A673 (cell line): ENCODE data around the gene WIPF1. TPM values are rescaled to one million over a fixed set of nuclear protein-coding genes. Genes with fewer than 3 reads are reported as not detected.

Experiments used
- BruUV-seq: library from RNA; stranded (reverse); fragments of 400-500 nt; replicated peaks from 2 replicates; lab custom pipeline; 2021; lab: Mats Ljungman, UMichigan
- CTCF ChIA-PET: fragments of 300-600 bp; sonication (Branson Sonifier 250); formaldehyde crosslinking; loops from one replicate; lab custom pipeline; 2022; ENCODE audit warnings: antibody characterized with exemption; lab: Charles Lee
- POLR2A ChIA-PET: fragments of 300-600 bp; sonication (Branson Sonifier 250); formaldehyde crosslinking; loops from one replicate; lab custom pipeline; 2022; ENCODE audit warnings: antibody characterized with exemption; ENCODE audit not compliant: low non-redundant PET; lab: Charles Lee
- DNase-seq: peaks from one replicate; pipeline ENCODE4 v3.0.0-alpha.2; 2015; ENCODE audit warnings: low spot score
- H3K27ac ChIP-seq: fragments of 200-600 bp; sonication (generic); 2 replicates; pipeline ENCODE4 v1.5.1; 2016; ENCODE audit warnings: mixed run types, low read depth, mild to moderate bottlenecking, mixed read lengths, antibody characterized with exemption, low read length; ENCODE audit not compliant: poor library complexity, severe bottlenecking
- H3K27me3 ChIP-seq: fragments of 200-600 bp; sonication (generic); replicated peaks from 2 replicates; pipeline ENCODE4 v1.6.1; 2017; ENCODE audit warnings: mixed run types, low read depth, mild to moderate bottlenecking, mixed read lengths, antibody characterized with exemption, low read length; ENCODE audit not compliant: insufficient read depth, poor library complexity
- H3K36me3 ChIP-seq: fragments of 200-600 bp; sonication (generic); 2 replicates; pipeline ENCODE4 v1.6.1; 2016; ENCODE audit warnings: mixed run types, mild to moderate bottlenecking, mixed read lengths, antibody characterized with exemption, low read length; ENCODE audit not compliant: insufficient read depth, poor library complexity, severe bottlenecking
- H3K4me1 ChIP-seq: fragments of 200-600 bp; sonication (generic); 2 replicates; pipeline ENCODE4 v1.6.1; 2017; ENCODE audit warnings: mixed run types, mild to moderate bottlenecking, mixed read lengths, antibody characterized with exemption, low read length; ENCODE audit not compliant: insufficient read depth, poor library complexity, severe bottlenecking
- H3K4me3 ChIP-seq: fragments of 200-600 bp; sonication (generic); 2 replicates; pipeline ENCODE4 v1.5.1; 2016; ENCODE audit warnings: low read depth, mixed run types, mild to moderate bottlenecking, mixed read lengths, low read length; ENCODE audit not compliant: poor library complexity, severe bottlenecking
- H3K9me3 ChIP-seq: fragments of 200-600 bp; sonication (generic); 2 replicates; pipeline ENCODE4 v1.6.1; 2016; ENCODE audit warnings: mixed run types, low read depth, mild to moderate bottlenecking, mixed read lengths, antibody characterized with exemption, low read length; ENCODE audit not compliant: poor library complexity, severe bottlenecking
- EZH2 ChIP-seq: fragments of 200-600 bp; sonication (generic); IDR thresholded peaks from 2 replicates; pipeline ENCODE4 v1.6.1; 2017; ENCODE audit warnings: borderline replicate concordance, low read depth, mild to moderate bottlenecking, mixed read lengths, antibody characterized with exemption, low read length; ENCODE audit not compliant: poor library complexity, severe bottlenecking
- intact Hi-C: fragments of 100-400 bp; cut with micrococcal nuclease; formaldehyde crosslinking; loops from one replicate; pipeline ENCODE4 v1.10.0; 2022; ENCODE audit not compliant: unreplicated experiment
- total RNA-seq: library from RNA; stranded (reverse); gene quantifications from 2 replicates; pipeline ENCODE4 v1.2.3, GENCODE V29; 2021
- TF ChIP-seq, protein P1 (sequence below): fragments of 300-800, 200-600 bp; sonication (generic); conservative IDR thresholded peaks from 2 replicates; pipeline ENCODE4 v1.5.1; 2017; ENCODE audit warnings: low read depth, mild to moderate bottlenecking, antibody characterized with exemption, low read length, moderate library complexity, mixed read lengths

WIPF1 gene
- total RNA-seq, 1 experiment from 2014 or later: 1.1 TPM

DNA sequence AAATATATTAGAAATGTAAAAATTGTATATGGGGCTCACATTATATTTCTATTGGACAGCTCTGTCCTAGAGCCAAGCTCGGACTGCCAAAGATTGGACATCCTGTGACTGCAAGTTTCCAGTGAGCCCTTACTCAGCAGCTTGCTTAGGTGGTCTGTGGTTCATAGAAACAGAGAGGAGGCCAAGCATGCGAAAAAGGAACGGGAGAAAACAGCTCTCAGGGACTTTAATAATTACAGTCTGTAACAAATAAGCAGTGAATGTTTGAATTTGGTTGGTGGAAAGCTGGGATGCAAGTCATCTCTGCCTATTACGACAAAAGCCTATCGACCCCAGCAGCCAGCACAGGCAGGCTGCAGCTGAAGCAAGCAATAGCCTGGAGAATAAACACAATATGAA lies 35.6 kb downstream of the WIPF1 start:
- no peak overlapping the region for H3K4me3 ChIP-seq
- no peaks in the 10 kb centered on the region for H3K4me1 ChIP-seq
- ChIA-PET CTCF (no interaction called here), POLR2A (no interaction called here)
- DNase-seq: no peak
- intact Hi-C loops: no loop called here
- BruUV-seq: no TSS peak
- no peaks in the 10 kb centered on the region for H3K9me3 ChIP-seq
- H3K36me3 ChIP-seq: no peaks in the 10 kb centered on the region
- TF ChIP-seq, protein P1, sequence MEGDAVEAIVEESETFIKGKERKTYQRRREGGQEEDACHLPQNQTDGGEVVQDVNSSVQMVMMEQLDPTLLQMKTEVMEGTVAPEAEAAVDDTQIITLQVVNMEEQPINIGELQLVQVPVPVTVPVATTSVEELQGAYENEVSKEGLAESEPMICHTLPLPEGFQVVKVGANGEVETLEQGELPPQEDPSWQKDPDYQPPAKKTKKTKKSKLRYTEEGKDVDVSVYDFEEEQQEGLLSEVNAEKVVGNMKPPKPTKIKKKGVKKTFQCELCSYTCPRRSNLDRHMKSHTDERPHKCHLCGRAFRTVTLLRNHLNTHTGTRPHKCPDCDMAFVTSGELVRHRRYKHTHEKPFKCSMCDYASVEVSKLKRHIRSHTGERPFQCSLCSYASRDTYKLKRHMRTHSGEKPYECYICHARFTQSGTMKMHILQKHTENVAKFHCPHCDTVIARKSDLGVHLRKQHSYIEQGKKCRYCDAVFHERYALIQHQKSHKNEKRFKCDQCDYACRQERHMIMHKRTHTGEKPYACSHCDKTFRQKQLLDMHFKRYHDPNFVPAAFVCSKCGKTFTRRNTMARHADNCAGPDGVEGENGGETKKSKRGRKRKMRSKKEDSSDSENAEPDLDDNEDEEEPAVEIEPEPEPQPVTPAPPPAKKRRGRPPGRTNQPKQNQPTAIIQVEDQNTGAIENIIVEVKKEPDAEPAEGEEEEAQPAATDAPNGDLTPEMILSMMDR: no peak
- no peak for TF ChIP-seq EZH2
- peaks cover 40% of the 10 kb centered on the region for H3K27me3 ChIP-seq
- no peak overlapping the region for H3K27ac ChIP-seq

DNA sequence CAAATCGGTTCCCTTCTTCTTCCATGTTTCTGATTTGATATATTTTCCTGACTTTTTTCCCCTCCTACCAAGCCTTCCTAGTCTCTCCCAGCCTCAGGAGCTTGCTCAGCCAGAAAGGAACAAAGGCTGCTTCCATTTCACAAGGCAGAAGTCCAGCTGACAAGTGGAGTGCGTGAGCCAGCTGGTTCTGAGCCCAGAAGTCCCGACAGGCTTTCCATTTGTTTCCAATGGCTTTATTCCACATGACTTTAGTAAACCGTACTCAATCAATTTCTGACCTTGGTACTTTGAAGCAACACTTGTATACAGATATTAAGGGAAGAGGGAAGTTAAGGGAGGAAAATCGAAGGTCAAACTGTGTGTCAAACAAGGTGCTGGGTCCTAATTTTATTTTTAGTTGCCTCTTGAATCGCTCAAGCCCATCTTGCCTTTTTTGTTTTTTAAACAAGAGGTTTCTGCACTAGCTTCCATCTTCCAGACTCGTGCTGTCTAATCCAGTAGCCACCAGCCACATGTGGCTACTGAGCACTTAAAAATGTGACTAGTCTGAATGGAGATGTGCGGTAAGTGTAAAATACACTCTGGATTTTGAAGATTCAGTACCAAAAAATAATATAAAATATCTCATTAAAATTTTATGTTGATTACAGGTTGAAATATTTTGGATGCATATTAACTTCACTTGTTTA lies 36.2 kb downstream of the WIPF1 start:
- no peaks in the 10 kb centered on the region for H3K4me1 ChIP-seq
- peaks cover 40% of the 10 kb centered on the region for H3K27me3 ChIP-seq
- no peaks in the 10 kb centered on the region for H3K36me3 ChIP-seq
- no peaks in the 10 kb centered on the region for H3K9me3 ChIP-seq
- intact Hi-C loops: no loop called here
- no TSS peak for BruUV-seq
- POLR2A ChIA-PET: no interaction called here
- CTCF ChIA-PET: no interaction called here
- no peak for DNase-seq
- no peak overlapping the region for H3K27ac ChIP-seq
- H3K4me3 ChIP-seq: no peak overlapping the region
- TF ChIP-seq, protein P1: no peak
- TF ChIP-seq EZH2: no peak

DNA sequence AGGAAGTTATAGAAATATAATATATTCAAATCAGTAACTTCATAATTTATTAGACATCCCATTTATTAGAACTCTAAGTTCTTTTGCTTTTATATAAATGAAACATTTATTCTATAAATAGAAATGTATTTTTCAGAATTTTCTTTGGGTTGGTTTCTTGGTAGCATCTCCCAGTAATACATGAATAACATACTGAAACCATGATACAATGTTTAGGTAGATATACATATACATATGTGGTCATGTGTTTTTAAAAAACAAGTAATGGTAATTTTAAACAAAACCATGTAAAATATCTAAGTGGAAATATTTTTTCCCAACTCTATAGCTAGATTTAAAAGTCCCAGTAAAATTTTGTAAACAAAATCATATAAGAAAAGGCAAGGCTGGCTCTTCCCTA lies 36.9 kb downstream of the WIPF1 start:
- ChIA-PET POLR2A (no interaction called here), CTCF (no interaction called here)
- Histone ChIP-seq H3K9me3 (no peaks in the 10 kb centered on the region), H3K36me3 (no peaks in the 10 kb centered on the region), H3K4me1 (no peaks in the 10 kb centered on the region), H3K27me3 (peaks cover 40% of the 10 kb centered on the region), H3K4me3 (no peak overlapping the region), H3K27ac (no peak overlapping the region)
- BruUV-seq: no TSS peak
- intact Hi-C loops: no loop called here
- DNase-seq: no peak
- TF ChIP-seq EZH2: no peak
- TF ChIP-seq, protein P1: no peak
